T1000 (cell line): ENCODE data around the gene GATA5.
"Not testable (repeated sequence)": the region's sequence is repeated elsewhere in the genome, so short reads cannot be mapped to it uniquely, and the experiment has no call there.

Source experiments
- DNase-seq: peaks from one replicate; lab custom pipeline; 2025; ENCODE audit warnings: mixed read lengths; lab: John Stamatoyannopoulos, UW

GATA5 gene

GRCh38 chr20:62429455-62430310, 46.1 kb downstream of the GATA5 start:
- no peak for DNase-seq

GRCh38 chr20:62428396-62429295, 47.1 kb downstream of the GATA5 start:
- DNase-seq, result no peak

- no peak for DNase-seq
Observed at GRCh38 chr20:62428002-62428372, 47.8 kb downstream of the GATA5 start.

GRCh38 chr20:62427172-62428001, 48.4 kb downstream of the GATA5 start, which contains the start of gene RBBP8NL:
RBBP8NL (minus strand) TSS chr20:62427539; CDS start chr20:62419647, 7,892 bp downstream.
- DNase-seq, result no peak

DNA sequence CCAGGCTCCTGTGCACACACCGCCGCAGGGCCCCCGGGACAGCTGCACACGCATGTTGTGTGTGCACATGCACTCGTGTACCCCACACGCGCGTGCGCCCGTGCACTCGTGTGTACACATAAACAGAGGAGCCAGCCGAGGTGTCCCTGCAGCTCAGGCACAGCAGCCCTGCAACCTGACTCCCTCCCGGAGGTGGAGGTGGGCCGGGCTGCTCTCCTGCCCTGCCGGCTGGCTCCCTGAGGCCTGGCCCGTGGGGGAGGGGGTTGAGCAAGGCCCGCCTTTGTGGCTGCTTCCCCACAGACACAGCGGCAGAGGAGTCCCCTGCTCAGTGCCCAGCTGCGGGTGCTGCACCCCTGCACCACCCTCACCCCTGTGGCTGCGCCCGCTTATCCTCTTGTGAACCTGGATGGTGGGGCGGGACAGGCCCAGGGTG, 49.1 kb downstream of the GATA5 start:
- no peak for DNase-seq

DNA sequence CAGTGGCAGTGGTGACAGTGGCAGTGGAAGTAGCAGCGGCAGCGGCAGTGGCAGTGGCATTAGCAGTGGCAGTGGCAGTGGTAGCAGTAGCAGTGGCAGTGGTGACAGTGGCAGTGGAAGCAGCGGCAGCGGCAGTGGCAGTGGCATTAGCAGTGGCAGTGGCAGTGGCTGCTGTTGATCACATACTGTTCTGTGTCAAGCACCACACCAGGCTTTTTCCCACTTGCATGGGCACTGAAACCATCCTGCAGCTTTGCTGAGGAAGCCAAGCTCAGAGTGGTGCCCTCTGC, 49.8 kb downstream of the GATA5 start:
- not testable (repeated sequence) for DNase-seq

DNA sequence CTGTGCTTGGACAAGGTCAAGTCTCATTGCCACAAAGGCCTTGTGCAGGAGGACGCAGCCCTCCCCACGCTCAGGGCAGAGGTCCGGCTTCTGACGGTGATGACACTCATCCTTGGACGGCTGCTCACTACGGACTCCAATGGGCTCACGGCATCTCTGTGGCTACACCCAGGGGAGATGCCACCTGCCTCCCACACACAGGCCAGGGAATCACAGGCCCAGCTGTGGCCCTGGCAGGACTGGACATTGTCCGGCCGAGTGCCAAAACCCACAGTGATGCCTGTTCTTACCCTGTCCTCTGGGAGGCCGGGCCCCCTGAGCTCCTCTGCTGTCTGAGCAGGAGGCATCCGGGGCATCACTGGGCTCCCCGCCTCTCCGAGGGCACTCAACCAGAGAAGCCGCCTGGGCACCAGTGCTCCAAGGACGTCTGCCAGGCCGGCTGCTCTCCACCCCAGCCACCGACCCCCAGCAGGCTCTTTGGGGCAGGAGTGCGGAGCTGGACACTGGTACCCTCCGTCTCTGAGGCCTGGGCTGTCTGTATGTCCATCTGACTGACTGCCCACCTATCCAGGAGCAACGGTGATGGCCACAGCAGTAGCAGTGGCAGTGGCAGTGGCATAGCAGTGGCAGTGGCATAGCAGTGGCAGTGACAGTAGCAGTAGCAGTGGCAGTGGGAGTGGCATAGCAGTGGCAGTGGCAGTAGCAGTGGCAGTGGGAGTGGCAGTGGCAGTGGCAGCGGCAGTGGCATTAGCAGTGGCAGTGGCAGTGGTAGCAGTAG, 50.3 kb downstream of the GATA5 start:
- no peak for DNase-seq

DNA sequence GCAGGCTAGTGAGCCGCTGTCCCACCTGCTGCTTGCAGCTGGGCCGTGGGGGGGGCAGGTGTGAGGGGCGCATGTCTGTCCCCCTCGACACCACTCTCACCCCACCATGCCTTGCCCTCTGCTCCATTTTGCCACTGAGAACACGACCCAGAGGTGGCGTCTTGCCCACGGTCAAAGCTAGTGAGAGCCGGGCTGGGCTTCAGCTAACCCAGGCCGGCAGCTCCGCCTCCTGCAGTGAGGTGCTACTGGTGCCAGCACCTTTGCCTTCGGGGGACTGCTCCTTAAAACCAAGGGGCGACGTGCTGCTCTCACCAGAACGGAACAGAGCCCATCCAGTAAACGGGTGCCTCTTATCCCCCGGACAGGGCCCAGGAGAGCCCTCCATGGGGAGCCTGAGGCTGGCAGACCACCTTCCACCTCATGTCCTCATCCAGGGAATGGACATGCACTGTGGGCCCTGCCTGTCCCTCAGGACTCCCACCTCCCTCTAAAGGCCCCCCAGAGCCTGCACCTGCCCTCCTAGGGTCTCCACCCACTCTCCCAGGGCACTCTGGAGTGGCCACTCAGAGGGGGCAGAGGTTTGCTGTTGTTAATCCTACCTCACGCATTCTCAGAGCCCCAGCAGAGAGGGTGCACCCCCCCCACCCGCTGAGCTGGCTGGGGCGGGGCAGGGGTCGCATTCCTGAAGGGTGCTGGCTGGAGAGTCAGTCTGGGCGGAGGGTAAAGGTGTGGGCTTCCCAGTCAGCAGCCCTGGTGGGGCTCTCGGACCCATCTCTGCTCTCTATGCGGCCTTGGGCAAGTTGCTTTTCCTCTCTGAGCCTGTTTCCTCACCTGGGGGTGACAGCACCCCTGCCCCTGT, 51.3 kb downstream of the GATA5 start:
- no peak for DNase-seq

DNA sequence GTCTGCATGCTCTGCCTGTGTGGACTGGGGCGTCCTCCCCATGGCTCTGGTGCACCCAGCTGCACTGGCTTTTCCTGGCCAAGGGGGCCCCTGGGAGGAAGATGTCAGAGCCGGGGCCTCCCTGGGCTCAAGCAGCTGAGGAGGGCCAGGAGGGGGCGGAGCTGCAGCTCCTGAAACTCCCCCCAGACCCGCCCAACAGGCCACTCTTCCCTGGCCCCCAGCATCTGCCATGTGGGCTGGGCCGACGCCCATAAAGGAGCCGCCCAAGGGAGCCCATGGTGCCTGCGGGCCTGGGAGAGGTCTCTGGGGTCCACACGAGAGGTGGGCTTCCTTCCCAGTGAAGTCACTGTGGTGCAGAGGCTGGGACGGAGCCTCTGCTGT, 52.5 kb downstream of the GATA5 start:
- DNase-seq, result no peak

- no peak for DNase-seq
Observed at GRCh38 chr20:62422636-62423325, 53.0 kb downstream of the GATA5 start.

- DNase-seq, result no peak
Observed at GRCh38 chr20:62421716-62421990, 54.1 kb downstream of the GATA5 start.

DNA sequence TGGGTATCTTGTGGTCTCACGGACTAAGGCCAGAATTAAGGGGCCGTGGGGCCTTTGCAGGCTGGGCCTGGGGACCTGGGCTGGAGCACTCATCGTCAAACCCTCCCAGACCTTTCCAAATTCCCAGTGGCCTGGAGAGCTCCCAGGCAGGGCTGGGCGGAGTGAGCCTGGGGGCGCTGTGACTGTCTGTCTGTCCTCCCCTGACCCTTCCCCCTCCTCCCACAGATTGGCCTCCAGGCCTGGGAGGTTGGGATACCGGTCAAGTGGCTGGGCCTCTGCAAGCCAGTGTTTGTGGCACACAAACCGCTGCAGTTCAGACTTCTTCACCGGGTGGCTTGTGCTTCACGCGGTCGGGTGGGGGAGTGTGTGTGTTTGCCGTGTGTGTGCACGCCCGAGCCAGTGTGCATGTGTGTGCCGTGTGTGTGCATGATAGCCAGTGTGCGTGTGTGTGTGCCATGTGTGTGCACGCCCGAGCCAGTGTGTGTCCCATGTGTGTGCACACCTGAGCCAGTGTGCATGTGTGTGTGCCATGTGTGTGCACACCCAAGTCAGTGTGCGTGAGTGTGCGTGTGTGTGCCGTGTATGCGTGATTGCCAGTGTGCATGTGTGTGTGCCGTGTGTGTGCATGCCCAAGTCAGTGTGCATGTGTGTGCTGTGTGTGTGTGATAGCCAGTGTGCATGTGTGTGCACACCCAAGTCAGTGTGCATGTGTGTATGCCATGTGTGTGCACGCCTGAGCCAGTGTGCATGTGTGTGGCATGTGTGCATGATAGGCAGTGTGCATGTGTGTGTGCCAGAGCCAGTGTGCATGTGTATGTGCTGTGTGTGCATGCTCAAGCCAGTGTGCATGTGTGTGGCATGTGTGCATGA, 54.7 kb downstream of the GATA5 start:
- DNase-seq, result no peak

DNA sequence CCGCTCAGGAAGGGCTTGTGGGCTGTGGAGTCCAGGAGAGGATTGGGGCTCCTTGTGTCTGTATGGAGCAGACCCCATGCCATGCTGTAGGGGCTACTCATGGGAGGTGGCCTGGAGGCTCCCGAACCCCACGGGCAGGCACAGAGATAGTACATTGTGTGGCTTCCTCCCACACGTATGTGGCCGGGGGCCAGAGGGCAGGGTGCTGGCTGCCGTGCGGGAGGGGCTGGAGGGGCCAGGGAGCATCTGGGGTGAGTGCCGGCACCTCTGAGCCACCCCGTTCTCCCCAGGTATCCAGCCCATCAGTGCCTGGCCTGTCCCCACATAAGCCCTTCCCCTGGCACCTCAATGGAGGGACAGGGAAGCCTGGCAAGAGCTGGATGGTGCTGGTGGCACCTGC, 56.0 kb downstream of the GATA5 start:
- no peak for DNase-seq

DNA sequence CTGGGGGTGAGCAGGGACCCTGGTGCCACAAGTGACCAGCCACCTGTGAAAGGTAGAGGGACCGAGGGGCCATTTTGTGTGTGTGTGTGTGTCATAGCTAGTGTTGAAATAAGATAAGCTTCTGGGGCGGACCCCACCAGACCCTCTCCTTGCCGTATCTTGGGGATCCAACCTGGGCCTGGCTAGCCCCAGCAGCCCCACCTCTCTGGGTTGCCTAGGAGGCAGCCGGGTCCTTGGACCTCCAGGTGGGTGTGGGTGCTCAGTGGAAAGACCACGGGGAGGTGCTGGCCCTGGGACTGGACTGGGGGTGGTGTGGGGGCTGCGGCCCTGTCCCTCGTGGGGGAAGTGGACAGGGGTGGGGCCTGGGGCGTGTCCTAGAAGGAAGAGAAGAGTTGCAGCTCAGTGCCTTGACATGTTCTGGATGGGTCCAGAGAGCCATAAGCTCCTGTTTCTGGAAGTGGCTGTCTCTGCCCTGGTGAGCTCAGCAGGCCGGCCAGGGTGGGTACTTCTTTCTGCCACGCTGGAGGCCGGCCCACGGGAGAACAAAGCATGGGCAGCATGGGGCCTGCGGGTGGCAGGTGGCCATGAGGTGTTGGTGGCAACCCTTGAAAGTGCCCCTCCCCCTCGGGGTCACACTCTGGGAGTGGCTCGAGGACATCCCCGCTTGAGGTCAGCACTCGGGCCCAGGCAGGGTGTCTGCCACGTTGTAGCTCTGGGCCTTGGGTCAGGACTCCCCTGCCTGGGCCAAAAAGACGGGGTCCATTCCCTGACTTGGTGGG, 56.9 kb downstream of the GATA5 start:
- DNase-seq, result no peak

DNA sequence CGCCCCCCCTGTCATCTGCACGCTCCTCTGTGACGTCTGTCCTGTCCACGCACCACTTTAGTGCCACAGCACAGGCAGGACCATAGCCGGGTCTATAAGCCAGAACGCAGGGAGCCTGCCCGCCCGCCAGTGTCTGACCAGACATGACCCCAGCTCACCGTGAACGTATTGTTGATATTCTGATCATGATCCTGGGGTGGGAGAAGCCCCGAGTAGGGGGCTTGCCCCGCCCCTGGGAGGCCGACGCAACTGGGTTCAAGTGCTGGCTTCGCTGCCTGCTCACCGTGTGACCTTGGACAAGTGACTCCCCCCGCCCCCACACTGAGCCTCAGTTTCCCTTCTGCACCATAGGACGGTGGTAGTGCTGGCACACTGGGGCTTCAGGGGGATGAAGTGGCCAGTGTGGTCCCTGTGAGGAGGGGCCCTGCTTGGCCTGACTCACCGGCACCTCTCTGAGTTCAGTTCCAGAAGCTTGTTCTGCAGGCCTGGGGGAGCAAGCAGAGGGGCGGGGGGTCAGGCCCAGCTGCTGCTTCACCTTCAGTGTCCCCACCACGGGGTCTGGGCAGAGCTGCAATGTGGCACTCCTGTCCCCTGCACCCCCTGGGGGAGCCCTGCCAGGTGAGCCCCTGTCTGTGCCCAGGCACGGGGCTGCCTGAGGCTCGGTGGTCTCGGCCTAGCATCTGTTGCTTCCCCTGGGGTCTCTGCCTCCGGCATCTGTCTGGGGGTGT, 57.6 kb downstream of the GATA5 start:
- no peak for DNase-seq

DNA sequence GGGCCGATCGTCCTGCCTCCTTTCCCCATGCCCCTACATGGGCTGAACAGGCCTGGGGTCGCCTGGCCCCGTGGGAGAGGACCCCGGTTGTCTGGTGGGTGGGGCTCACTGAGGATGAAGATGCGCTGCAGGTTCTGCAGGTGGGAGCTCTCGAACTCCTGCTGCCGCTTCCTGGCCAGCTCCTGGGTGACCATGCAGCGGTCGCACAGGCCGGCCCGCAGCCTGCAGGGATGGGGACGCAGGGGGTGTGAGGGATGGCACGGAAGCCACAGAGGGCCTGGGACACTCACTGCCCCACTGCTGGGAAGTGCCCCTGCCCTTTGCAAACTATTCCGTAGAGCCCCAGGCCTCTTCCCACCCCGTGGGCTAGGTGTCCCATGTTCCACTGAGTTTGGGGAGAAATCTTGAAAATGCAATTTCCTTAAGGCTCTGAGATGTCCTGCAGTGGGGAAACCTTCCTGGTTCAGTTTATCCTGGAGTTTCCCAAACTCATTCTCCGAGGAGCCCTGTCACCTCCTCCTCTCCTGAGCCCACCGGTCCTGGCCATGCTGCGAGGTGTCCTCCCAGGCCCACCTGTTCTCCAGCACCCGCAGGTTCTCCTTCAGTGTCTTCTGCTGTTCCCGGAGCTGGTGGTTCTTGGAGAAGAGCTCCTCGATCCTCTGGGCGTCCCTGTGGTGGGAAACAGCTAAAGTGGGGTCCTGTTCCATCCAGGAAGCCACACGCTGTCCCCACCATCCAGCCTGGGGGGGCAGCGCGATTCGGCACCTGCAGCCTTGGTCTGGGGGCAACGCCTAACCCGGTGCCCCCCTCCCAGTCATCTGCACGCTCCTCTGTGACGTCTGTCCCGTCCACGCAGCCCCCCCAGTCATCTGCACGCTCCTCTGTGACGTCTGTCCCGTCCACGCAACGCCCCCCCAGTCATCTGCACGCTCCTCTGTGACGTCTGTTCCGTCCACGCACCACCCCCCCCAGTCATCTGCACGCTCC, 58.9 kb downstream of the GATA5 start:
- no peak for DNase-seq
